ENCODE measurements around the gene PARD3. TPM values are rescaled to one million over a fixed set of nuclear protein-coding genes. Genes with fewer than 3 reads are reported as not detected.

PARD3 gene
- total RNA-seq, 1 donor from 2014 or later = 51.2 TPM

DNA sequence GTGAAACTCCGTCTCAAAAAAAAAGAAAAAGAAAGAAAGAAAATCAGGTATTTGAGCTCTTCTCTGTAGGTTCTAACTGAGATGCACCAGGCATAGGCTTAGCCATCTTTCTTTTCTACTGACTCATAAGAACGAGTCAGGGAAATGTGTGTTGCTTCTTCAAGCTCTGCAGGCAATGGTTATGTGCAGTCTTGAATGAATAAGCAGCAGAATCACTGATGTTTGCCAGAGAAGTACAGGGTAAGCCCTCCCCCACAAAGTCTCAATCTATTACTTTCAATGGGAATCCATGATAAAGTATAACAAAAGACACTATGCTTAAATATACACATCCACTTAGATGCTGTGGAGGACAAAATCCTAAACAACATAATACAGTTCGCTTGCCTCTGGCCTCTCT is 239.2 kb downstream of the PARD3 start:
- H3K4me3 Mint-ChIP-seq = no peak overlapping the region
- TF ChIP-seq, protein P1, sequence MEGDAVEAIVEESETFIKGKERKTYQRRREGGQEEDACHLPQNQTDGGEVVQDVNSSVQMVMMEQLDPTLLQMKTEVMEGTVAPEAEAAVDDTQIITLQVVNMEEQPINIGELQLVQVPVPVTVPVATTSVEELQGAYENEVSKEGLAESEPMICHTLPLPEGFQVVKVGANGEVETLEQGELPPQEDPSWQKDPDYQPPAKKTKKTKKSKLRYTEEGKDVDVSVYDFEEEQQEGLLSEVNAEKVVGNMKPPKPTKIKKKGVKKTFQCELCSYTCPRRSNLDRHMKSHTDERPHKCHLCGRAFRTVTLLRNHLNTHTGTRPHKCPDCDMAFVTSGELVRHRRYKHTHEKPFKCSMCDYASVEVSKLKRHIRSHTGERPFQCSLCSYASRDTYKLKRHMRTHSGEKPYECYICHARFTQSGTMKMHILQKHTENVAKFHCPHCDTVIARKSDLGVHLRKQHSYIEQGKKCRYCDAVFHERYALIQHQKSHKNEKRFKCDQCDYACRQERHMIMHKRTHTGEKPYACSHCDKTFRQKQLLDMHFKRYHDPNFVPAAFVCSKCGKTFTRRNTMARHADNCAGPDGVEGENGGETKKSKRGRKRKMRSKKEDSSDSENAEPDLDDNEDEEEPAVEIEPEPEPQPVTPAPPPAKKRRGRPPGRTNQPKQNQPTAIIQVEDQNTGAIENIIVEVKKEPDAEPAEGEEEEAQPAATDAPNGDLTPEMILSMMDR (conservative IDR thresholded peaks at IDR 0.05) = no peak
- no peaks in the 10 kb centered on the region for H3K36me3 Mint-ChIP-seq (ENCODE audit: low read depth)
- no peak for DNase-seq (ENCODE audit: low read depth, low spot score)
- no peak overlapping the region for H3K27ac Mint-ChIP-seq (ENCODE audit: unreplicated experiment)
- H3K9me3 Mint-ChIP-seq = no peaks in the 10 kb centered on the region
- H3K27me3 Mint-ChIP-seq (ENCODE audit: low read depth) = no peaks in the 10 kb centered on the region
- H3K4me1 Mint-ChIP-seq = peaks cover 31% of the 10 kb centered on the region

DNA sequence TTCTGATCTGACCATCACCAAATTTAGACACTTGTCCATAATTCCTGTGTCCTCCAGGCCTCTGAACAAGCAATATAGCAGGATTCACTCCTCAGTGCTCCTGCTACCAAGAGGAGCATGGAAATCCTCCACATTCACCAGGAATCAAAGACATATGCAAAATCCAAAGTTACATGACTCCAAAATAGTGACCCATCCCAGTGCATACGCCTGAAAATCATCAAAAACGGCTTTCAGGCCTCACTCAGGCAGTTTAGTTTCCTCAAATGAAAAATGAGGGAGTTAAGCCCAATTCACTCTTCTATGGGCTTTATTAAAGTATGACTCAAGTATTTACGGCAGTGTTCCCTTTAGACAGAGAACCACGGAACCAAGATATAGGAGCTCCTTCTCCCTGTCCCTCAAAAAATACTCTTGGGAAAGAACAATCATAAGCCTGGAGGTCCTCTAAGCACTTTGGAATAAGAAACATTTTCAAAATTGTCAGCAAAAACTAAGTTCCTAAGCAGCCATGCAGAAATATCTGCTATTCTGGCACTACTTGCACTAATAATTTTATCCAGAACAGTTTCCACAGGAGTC is 240.7 kb downstream of the PARD3 start:
- Mint-ChIP-seq H3K36me3 (ENCODE audit: low read depth) (no peaks in the 10 kb centered on the region), H3K9me3 (no peaks in the 10 kb centered on the region), H3K27me3 (ENCODE audit: low read depth) (no peaks in the 10 kb centered on the region), H3K4me3 (no peak overlapping the region), H3K27ac (ENCODE audit: unreplicated experiment) (no peak overlapping the region), H3K4me1 (peaks cover 26% of the 10 kb centered on the region)
- TF ChIP-seq, protein P1 (conservative IDR thresholded peaks at IDR 0.05) = no peak
- DNase-seq (ENCODE audit: low read depth, low spot score) = no peak

DNA sequence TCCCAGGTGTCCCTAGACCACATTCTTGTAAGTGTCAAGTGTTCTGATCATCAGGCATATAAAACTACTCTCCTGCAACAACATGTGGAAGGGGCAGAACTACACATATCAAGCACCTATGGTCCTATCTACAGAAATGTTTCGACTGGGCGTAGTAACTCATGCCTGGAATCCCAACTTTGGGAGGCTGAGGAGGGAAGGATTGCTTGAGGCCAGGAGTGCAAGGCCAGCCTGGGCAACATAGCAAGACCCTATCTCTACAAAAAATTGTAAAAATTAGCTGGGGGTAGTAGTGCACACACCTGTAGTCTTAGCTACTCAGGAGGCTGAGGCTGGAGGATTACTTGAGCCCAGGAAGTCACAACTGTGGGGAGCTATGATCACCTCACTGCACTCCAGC is 244.2 kb downstream of the PARD3 start:
- Mint-ChIP-seq H3K9me3 (no peaks in the 10 kb centered on the region), H3K4me3 (no peak overlapping the region), H3K4me1 (peaks cover 43% of the 10 kb centered on the region), H3K27ac (ENCODE audit: unreplicated experiment) (no peak overlapping the region), H3K27me3 (ENCODE audit: low read depth) (no peaks in the 10 kb centered on the region), H3K36me3 (ENCODE audit: low read depth) (no peaks in the 10 kb centered on the region)
- TF ChIP-seq, protein P1 (conservative IDR thresholded peaks at IDR 0.05) = no peak
- no peak for DNase-seq (ENCODE audit: low read depth, low spot score)

DNA sequence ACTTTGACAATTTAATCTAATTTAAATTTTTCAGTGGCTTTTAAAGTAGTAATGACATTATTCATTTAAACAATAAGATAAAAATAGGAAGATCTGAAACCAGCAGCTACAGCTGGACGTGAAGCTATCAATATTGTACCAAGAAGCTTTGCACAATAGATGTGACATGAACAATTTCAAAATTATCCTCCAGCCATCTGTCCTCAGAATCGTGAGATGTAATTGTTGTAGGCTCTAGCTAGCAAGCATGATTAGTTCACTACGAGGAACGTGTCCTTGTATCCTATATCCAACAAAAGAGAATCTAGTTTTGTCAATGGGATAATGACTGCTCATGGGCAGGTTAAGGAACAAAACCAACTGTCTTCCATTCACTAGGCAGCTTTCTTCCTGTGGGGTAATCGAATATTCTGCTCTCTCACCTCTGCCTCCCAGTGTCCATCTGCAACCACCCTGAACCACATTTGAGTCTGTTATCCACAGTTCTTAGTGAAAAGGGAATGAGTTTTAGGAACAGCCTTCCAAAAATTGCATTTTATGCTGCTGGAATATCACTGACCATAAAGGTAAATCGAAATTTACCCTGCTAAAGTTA is 247.3 kb downstream of the PARD3 start:
- Mint-ChIP-seq H3K27me3 (ENCODE audit: low read depth) (no peaks in the 10 kb centered on the region), H3K9me3 (no peaks in the 10 kb centered on the region), H3K36me3 (ENCODE audit: low read depth) (no peaks in the 10 kb centered on the region), H3K27ac (ENCODE audit: unreplicated experiment) (no peak overlapping the region), H3K4me1 (peaks cover 47% of the 10 kb centered on the region), H3K4me3 (peak overlapping the region; percentile 2)
- TF ChIP-seq, protein P1 (conservative IDR thresholded peaks at IDR 0.05) = no peak
- DNase-seq (ENCODE audit: low read depth, low spot score) = no peak

DNA sequence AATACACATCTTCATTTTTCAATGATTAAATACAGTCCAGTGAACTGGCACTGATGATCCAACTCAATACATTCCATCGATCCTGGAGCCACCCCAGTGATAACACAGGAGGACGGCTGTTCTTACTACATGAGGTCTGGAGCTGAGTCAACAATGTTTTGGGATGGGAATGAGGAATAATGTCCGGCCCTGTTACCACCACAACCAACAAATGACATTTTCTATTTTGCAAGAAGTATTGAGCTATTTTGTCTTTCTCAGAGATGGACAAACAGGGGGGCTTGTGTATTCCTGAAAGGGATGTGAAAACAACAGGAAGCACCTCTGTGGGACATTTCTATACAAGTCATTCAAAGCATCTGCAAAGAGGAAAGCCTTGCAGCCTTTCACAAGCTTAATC is 249.2 kb downstream of the PARD3 start:
- no peak for DNase-seq (ENCODE audit: low read depth, low spot score)
- peak overlapping the region; percentile 24 for H3K4me3 Mint-ChIP-seq
- H3K9me3 Mint-ChIP-seq = no peaks in the 10 kb centered on the region
- H3K4me1 Mint-ChIP-seq = peaks cover 47% of the 10 kb centered on the region
- TF ChIP-seq, protein P1 (conservative IDR thresholded peaks at IDR 0.05) = no peak
- no peaks in the 10 kb centered on the region for H3K36me3 Mint-ChIP-seq (ENCODE audit: low read depth)
- no peak overlapping the region for H3K27ac Mint-ChIP-seq (ENCODE audit: unreplicated experiment)
- no peaks in the 10 kb centered on the region for H3K27me3 Mint-ChIP-seq (ENCODE audit: low read depth)

Data from neural crest cell (in vitro differentiated cells).